HG02623 (cell line): ENCODE results near the gene CTSA.
A peak's percentile ranks its signal among the peaks of the same experiment; 100 is the strongest.

Experiments
- ATAC-seq: cut with Tn5 transposase; IDR thresholded peaks from one replicate; pipeline ENCODE4 v1.9.1; 2021; ENCODE audit warnings: moderate library complexity; ENCODE audit not compliant: unreplicated experiment

CTSA gene

DNA sequence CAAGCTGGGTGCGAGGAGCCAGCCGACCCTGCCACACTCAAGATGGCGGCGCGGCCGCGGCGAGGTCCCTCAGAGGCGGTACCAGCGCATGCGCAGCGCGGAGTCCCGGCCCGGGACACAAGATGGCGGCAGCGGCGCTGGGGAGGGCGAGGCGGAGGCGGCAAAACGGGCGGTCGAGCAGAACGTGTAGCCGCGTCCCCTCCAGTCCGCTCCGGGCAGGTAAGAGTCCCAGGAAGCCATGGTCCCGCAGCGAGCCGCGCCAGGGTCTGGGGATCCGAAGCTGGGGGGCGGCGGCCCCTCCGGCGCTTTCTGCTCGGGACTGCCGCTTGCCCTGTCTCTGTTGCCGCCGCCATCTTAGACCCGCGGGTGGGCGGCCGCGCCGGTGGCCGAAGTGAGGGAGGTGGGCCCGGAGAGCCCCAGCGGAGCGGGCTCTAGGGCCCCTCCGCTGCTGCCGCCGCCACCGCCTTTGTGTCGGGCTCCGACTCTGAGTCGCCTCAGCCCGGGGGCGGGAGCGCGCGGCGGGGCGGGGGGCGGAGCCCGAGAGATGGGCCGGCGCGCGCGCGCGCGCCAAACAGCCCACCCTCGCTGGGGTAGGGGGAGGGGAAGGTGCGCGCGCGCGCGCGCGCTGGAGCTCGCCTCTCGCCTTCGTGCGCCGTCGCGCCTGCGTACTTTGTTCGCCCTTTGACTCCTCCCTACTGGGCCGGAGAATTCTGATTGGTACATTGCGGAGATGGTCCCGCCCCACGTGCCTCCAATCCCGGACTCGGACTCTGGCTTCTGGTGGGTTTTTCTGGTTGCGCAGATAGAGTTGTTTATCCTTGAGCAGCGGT lies 43.7 kb downstream of the CTSA start, which contains the start of gene PCIF1:
Gene PCIF1, plus strand, starts transcription at position 98 of the 830 bp plus-strand sequence. CDS start 4,317 bp downstream, outside the sequence.
- peak; percentile 74 for ATAC-seq

DNA sequence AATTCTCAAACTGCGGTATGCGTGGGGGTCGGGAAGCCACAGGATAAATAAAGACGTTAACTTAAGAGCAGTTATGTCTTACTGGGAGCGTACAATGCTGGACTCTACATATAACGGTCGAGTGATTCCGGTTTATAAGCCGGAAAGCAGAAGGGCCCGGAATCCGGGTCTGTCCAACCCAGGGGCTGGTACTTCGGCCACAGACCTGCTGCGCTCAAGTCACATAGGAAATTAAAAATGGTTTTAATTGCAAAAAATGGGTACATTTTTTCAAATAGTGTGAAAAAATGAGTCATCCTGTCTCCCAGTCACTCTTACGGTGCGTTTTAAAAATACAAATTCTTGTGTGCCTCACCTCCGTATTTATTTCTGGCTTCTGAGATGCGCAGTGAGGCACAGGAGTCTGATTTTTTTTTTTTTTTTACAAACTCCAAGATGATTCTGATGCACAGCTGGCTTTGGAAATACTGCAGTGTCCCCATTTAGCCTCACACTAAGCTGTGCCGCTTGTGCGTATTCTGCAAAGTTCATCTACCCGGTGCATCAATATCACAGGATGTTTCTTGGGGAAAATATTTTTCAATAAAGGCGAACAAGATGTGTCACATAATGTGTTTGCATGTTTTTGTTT lies 44.4 kb downstream of the CTSA start:
- peak; percentile 7 for ATAC-seq

DNA sequence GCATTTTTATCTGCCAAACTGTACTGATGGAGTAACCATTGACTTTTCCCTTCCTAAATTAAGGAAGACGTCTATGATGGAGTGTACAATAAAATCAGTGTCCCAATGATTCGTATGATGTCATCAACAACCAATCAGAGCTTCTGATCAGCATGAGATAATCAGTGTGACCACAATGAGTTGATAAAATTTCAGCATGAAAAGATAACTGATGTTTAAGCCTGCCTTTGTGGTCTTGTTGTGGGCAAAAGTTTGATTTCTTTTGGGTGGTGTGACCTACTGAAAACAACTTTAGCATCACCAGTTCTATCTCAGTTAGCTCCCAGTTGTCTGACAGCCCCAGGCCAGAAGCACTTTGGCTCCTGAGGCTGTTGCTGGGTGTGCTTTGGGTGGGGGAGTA lies 46.6 kb downstream of the CTSA start:
- no peak for ATAC-seq

DNA sequence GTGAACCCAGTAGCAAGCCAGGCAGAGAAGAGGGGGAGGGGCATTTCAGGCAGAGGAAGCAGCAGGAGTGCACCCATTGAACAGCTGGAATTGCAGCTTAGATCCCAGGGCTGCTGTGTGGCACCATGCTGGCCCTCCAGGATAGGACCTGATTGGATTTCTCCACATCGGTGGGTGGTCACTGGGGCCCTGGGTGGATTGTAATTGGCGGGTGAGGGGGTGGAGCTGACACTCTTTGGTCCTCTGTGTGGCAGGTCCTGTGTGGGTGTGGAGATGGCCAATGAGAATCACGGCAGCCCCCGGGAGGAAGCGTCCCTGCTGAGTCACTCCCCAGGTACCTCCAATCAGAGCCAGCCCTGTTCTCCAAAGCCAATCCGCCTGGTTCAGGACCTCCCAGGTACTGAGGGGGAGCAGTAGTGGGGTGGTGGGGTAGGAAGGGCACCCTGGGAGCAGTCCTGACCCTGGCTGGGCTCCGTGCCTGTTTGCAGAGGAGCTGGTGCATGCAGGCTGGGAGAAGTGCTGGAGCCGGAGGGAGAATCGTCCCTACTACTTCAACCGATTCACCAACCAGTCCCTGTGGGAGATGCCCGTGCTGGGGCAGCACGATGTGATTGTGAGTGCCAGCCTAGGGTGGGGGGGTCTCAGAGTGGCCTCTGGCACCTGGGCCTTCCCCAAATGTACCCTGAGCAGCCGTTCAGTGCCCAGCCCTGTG lies 47.7 kb downstream of the CTSA start:
- no peak for ATAC-seq

DNA sequence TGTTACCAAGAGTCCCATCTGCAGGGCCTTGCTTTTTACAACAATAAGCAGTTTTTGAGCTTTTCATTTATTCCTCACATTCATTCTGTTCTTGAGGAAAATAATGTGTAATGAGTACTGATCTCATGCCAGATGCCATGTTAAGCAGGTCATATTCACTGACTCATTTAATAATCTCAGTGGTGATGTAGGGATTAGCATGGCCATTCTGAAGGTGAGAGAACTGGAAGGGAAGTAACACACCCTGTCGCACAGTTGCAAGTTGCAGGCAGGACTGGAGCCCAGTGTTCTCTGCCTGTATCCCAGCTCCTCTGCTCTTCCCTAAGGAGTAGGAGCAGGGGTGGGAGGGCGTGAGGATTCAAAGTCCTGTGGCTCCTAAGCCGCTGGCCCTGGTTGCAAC lies 48.9 kb downstream of the CTSA start:
- ATAC-seq: no peak

DNA sequence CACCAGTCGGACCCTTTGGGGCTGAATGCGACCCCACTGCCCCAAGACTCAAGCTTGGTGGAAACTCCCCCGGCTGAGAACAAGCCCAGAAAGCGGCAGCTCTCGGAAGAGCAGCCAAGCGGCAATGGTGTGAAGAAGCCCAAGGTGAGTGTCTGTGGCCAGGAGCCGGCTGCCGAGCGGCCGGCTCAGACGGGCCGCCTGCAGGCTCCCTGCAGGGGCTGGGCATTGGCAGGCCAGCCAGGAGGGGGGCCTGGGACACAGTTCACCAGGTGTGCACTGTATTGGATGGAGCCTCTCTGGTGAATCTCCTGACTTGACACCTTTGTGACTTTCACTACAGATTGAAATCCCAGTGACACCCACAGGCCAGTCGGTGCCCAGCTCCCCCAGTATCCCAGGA lies 49.3 kb downstream of the CTSA start:
- ATAC-seq: no peak

DNA sequence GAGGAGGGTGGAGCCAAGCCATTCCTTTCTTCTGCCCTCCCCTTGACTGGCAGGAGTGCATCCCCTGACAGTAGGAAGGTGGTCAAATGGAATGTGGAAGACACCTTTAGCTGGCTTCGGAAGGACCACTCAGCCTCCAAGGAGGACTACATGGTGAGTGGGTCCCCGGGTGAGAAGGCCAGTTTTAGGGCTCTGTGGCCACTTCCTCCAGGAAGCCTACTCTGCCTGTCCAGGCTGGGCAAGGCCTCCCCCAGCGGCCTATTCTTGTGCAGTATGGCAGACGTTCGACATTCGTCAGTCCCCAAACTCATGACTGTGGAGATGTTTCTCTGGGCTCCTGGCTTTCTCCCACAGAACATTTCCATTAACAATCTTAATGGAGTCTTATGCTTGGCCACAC lies 52.5 kb downstream of the CTSA start:
- ATAC-seq: no peak

DNA sequence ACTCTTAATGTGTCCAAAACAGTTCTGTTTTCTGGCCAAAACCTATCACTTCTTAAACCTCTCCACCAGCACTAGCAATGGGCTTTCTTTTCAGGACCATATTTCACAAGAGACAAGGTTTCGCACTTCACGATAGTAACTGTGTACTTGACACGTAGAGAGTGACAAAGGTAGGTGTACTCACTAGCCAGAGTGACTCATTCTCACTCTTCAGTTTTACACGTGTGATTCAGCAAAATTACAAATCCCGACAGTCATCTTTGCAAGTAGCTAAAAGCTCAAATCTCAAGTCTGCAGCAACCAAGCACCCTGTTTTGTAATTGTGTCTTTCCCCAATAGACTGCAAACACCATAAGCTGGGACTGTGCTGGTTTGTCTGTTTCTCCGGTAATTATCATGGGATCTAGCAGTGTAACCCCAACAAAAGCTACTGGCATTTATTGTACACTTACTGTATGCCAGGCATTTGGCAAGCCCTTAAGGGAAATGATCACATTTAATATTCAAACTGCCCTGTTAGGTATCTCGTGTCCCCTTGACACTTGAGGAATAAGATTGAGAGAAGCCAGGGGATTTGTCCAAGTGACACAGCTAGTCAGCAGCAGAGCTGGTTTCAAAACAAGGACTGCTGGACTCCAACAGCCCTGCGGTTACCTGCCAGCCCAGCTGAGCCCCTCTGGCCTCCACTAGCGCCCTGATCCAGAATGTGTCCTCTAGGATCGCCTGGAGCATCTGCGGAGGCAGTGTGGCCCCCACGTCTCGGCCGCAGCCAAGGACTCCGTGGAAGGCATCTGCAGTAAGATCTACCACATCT lies 53.2 kb downstream of the CTSA start:
- ATAC-seq: no peak

DNA sequence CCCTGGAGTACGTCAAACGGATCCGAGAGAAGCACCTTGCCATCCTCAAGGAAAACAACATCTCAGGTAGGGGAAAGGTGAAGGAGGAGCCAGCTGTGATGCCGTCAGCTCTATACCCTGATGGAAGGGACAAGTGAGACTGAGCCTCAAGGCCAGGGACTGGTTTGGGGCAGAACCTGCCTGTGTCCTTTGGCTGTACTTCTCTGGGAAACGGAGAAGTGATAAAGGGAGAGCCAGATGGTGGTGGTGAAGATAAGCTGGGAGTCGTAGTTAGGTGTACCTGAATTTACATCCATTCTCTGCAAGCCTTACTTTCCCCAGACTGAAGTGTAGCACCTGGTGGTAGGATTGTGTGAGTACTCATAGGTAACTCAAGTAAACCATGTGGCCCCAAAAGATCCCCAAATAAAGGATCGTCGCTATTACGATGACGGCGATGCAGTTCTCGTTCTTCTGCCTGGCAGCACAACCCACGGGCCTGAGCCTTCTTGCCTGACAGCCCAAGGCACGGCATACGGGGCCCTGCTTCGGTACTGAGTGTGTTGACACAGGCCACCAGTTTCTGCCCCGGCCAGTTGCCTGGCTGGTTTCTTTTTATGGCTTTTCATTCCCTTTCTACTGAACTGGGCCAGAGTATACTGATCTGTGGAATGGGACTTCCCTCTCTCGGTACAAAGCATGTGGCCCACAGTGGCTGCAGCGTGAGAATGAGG lies 54.0 kb downstream of the CTSA start:
- no peak for ATAC-seq

DNA sequence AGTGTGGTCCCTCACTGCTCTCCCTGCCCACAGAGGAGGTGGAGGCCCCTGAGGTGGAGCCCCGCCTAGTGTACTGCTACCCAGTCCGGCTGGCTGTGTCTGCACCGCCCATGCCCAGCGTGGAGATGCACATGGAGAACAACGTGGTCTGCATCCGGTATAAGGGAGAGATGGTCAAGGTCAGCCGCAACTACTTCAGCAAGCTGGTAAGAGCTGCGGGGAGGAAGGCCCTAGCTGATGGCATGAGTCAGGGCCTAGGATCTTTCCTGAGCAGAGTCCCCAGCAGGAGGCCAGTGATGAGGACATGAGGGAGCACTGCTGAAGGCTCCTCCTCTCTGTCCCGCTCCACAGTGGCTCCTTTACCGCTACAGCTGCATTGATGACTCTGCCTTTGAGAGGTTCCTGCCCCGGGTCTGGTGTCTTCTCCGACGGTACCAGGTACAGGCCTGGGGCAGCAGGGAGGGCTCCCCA lies 54.6 kb downstream of the CTSA start:
- ATAC-seq: no peak

DNA sequence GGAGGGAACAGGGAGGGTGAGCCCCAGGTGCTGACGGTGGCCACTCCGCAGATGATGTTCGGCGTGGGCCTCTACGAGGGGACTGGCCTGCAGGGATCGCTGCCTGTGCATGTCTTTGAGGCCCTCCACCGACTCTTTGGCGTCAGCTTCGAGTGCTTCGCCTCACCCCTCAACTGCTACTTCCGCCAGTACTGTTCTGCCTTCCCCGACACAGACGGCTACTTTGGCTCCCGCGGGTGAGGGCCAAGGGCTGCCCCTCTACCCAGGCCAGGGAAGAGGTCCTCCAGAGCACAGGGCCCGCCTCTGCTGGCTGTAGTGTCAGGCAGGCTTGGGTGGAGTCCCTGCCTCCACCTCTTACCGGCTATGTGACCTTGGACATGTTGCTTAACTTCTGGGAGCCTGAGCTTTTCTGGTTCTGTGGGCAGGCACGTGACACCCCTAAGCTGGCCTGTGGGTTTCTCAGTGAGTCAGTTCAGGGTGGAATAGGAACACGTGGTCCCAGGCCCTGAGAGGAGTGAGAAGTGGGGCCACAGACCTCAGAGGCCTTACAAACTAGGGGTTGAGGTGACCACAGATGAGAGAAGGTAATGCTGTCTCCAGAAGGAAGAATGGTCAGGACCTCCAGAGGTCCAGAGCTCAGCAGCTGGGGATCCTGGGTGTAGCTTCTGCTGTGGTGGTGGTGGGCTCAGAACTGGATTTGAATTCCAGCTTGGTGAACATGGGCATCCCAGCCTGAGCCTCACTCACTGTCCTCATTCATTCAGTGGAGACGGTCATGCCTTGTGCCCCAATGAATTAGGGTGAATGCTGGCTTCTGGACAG lies 55.2 kb downstream of the CTSA start:
- no peak for ATAC-seq

DNA sequence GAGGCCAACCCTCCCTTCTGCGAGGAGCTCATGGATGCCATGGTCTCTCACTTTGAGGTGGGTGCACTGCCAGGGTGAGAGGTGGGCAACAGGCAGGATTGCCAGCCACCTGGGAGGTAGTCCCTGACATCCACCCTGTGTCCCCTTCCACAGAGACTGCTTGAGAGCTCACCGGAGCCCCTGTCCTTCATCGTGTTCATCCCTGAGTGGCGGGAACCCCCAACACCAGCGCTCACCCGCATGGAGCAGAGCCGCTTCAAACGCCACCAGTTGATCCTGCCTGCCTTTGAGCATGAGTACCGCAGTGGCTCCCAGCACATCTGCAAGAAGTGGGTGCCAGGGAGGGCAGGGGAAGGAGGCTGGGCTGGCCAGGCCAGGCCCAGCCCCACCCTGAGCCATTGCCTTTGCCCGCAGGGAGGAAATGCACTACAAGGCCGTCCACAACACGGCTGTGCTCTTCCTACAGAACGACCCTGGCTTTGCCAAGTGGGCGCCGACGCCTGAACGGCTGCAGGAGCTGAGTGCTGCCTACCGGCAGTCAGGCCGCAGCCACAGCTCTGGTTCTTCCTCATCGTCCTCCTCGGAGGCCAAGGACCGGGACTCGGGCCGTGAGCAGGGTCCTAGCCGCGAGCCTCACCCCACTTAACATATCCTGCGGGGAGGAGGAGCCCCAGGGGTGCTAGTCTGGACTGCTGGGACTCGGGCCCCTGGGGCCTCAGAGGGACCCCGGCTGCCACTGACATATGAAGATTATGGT lies 56.2 kb downstream of the CTSA start:
- no peak for ATAC-seq

DNA sequence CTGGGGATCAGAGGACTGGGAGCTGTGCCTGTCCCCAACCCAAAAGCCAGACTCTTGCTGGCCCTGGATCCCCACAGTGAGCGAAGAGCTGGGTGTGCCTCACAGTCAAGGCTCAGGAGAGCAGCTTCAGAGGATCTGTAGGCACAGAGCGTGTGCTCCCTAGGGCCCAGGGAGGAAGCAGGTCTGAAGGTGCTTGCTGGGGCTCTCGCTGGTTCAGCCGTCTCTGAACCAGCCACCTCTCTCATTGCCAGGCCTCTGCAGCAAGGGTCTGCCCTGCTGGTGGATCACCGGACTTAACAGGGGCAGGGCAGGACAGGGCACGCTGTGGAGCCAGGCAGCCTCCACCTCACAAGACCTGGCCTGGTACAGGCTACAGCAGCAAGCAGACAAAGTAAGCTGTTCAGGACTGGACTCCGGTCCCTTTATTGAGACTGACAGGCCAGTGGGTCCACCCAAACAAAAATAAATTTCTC lies 57.2 kb downstream of the CTSA start:
- ATAC-seq: no peak
